Stimulated activated CD8-positive, alpha-beta memory T cell treated with anti-CD3 and anti-CD28 coated beads, Interleukin-7, amount 100 ng/mL, for 4 hours (primary cell): ENCODE data around the gene TNIK.

Experiments
- DNase-seq, 2 donors: peaks; one replicate each; pipeline ENCODE4 v3.0.0-alpha.2; 2020; ENCODE audit warnings: low read depth in 2 of 2

Gene TNIK

DNA sequence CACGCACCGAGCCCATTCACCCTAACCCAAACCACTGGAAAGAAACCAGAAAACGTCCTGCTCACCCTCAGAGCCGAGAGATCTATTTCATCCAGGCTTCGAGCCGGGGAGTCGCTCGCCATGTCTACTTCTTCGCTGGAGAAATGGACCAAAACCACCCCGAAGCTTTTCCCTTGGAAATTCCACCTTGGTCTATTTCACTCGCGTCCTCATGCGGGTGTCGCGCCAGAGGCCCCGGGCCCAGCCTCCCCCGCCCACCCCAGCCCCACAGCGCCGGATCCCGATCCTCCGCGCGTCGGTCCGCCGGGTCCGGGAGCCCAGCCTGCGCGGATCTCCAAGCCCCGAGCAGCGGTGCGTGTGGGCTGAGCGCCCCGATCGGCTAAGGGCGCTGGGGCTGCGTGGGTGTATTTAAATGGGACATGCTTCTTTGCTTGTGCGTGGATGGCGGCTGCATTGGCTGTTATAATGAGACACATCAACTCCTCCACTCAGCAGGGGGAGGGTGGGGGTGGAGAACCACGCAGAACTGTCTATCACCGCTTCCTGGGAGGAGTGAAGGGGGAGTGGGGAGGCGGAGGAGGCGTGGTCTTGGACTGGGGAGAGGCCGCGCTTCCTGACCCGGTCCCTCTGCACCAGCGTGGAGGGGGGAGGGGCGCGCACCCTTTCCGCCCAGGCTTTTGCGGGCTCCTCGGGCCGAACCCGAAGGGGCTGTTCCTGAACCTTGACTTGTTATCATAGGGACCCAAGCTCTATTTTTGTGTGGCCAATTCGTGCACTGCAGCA, at the start of gene TNIK:
Gene TNIK, minus strand, starts transcription at position 464 of the 783 bp plus-strand sequence. Its CDS starts 342 bp downstream, at position 122.
- DNase-seq = peak; percentile 93 to 97

DNA sequence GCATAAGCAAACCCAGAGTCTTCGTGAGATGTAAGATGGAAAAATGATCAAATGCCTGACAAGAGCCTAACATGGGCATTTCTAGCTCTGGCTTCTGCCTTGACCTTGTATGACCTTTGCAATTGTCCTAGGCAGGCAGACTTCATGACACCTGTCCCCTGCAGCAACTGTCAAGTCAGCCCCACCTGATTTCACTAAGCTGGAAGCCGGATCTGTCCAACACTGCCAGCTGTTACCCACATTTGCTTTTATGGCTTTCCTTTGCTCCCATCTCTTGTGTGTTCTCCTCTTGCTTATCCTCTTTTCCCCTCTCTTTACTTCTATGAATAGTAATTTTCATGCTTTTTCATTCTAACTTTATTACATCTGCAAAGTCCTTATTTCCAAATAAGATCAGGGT, 48.5 kb upstream of the TNIK start:
- no peak for DNase-seq

DNA sequence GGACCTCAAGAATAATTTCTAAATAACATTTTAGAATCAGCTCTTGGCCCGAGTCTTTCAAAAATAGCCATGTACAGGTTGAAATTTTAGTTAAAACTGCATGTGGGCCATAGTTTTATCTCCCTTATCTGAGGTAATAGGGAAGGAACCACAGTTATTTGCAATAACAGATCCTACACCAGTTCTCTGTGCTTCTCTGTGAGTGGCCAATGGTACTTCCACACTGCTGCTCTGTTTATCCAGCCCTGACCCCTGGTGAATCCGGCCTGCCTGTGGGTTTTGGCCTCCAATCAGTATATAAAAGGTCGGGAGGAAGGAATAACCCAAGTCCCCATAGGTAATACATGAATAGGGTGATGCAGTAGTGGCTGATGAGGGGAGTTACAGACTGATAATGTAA, 48.0 kb upstream of the TNIK start:
- no peak for DNase-seq

DNA sequence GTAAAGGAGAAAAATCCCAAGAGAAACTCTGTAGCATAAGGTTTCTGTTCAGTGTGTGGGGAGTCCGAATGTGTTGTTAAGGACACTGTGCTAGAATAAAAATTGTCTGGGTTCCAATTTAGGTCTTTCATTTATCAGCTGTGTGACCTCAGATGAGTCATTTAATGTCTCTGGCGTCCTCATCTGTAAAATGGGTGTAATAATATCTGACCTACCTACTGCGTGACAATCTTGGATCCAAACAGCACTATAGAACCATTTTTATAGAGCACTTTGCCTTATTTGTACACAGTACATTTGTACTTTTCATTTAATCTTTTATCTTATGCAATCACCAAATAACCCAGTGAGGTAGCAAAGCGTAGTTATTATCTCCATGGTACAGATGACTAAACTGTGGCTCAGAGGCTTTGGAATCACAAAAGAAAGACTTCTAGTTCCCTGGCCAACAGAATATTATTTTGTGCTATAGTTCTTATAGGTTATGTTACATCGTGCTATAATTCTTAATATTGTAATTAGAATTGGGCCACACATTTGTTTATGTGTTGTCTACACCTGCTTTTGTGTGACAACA, 46.6 kb upstream of the TNIK start:
- DNase-seq = no peak

GRCh38 chr3:171505822-171506333, 45.7 kb upstream of the TNIK start:
- DNase-seq = no peak

- no peak for DNase-seq
Measured at GRCh38 chr3:171504376-171504775, 44.2 kb upstream of the TNIK start.

- DNase-seq = no peak
Measured at GRCh38 chr3:171503817-171504216, 43.6 kb upstream of the TNIK start.

- DNase-seq = no peak
Measured at GRCh38 chr3:171498921-171499320, 38.7 kb upstream of the TNIK start.

- DNase-seq = no peak
Measured at GRCh38 chr3:171497468-171497867, 37.3 kb upstream of the TNIK start.

- no peak for DNase-seq
Measured at GRCh38 chr3:171495413-171495812, 35.2 kb upstream of the TNIK start.

GRCh38 chr3:171494457-171495109, 34.4 kb upstream of the TNIK start:
- no peak for DNase-seq

DNA sequence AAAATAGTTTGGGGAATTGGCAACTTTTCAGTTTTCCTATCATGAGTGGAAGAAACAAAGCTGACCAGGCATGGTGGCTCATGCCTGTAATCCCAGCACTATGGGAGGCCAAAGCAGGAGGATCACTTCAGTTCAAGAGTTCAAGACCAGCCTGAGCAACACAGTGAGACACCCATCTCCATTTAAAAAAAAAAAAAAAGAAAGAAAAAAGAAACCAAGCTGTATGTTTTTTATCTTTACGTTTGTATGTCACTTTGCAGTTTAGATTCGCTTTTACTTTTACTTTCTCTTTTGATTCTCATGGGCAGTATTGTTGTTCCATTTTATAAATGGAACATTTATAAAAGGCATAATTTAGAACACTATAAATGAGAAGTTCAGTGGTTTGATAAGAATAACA, 31.2 kb upstream of the TNIK start:
- no peak for DNase-seq

- DNase-seq = no peak
Measured at GRCh38 chr3:171490901-171491300, 30.7 kb upstream of the TNIK start.

DNA sequence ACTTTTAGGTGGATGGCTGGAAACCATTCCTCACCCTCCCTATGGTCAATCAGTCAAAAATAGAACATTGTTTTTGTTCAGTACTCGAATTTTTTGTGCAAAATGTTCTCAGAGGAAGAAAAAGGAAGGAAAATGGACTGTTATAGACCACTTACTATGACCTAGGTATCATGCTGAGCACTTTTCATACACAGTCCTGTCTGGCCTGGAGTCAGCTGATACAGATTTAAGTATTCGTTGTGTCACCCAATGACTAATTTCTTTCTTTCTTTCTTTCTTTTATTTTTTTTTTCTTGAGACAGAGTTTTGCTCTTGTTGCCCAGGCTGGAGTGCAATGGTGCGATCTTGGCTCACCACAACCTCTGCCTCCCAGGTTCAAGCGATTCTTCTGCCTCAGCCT, 29.1 kb upstream of the TNIK start:
- no peak for DNase-seq

- no peak for DNase-seq
Measured at GRCh38 chr3:171488479-171488878, 28.3 kb upstream of the TNIK start.

DNA sequence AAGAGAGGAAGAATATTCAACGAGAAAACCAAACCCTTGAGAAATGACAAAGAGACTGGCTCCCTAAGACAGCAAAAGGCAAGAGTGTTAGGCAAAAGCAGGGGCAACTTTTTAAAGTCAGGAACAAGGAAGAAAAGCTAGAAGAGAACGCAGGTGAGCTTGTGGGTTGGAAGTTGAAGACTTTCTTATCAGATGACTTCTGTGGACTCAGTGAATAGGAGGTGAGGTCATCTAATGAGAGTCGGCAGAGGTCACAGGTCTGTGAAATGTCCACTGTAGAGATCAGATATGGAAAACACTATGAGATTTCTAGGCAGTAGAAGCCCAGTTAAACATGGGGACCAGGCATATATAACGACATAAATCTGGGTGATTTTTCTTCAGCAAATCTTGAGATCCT, 27.2 kb upstream of the TNIK start:
- no peak for DNase-seq

DNA sequence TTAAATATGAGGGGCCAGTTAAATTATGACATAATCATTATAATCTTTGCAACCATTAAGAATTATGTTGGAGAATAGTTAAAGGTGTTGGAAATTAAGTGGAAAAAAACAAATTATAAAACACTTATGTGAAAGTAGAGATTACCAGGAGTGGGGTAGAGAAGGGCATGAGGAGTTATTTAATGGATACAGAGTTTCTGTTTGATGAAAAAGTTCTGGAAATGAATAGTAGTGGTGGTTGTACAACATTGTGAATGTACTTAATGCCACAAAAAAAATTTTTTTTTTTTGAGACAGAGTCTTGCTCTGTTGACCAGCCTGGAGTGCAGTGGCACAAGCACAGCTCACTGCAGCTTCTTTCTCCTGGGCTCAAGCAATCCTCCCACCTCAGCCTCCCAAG, 25.1 kb upstream of the TNIK start:
- no peak for DNase-seq

DNA sequence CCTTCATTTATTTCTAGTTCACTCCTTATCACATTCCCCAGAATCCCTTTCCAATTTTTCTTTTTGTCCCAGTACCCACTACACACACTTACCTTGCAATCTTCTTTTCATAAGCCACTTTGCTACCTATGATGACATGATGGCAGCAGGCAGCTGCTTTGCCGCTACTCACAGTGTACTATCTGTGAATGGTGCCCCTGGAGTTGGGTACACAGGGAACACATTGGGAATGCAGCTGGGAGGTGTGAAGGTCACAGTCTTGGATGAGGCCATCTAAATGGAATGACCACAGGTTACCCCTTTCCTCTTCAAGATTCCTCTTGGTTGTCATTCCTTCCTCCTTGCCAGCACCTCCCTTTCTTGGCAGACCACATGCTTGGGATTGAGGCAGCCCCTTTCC, 20.8 kb upstream of the TNIK start:
- DNase-seq = no peak

GRCh38 chr3:171480526-171480925, 20.3 kb upstream of the TNIK start:
- no peak for DNase-seq

- no peak for DNase-seq
Measured at GRCh38 chr3:171476532-171477102, 16.4 kb upstream of the TNIK start.

GRCh38 chr3:171472552-171472951, 12.3 kb upstream of the TNIK start:
- DNase-seq = no peak

DNA sequence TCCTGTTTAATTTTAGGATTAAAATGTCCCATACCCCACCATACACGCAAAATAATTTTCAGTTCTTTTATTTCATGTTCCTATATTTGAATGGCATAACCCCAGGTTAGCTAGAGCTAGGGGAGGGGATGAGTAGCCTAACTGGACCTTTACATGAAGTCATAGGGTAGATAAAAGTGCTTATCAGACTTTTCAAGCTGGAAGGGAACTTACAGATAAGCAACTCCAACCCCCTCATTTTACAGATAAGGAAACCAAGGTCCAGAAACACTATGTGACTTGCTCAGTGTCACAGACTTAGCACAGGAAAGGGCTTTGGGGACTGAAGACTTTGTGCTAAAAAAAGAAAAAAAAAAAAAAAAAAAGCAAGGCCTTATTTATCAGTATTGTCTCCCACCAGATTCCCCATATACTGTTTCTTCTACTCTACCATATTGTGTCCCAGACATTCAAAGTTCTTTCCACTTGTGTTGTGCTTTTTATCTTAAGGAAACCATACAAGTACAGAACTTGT, 10.6 kb upstream of the TNIK start:
- no peak for DNase-seq
